Natural killer cell treated with Interleukin-12 subunit alpha and Interleukin-12 subunit beta and Interleukin-15 and Interleukin-18, amount 100 ng/mL, for 72 hours (primary cell): Measurements from ENCODE around the gene CCDC177. TPM values are rescaled to one million over a fixed set of nuclear protein-coding genes. Genes with fewer than 3 reads are reported as not detected.

Source experiments
- ATAC-seq, 2 donors: fragments of 150-1000 bp; cut with Tn5 transposase in 1 of 2; sonication (Bioruptor Pico), chemical (Tn5 transposase) in 1 of 2; 2 replicates each; pipeline ENCODE4 v1.10.0; 2021
- DNase-seq: peaks from one replicate; pipeline ENCODE4 v3.0.0; 2022; ENCODE audit warnings: low spot score
- H3K27ac Mint-ChIP-seq, 2 donors: 1 replicate in 1 of 2; 2 replicates in 1 of 2; pipeline ENCODE4 v1.8.0; 2022; ENCODE audit warnings: mixed read lengths in 2 of 2, mild to moderate bottlenecking in 1 of 2, moderate library complexity in 1 of 2
- H3K27me3 Mint-ChIP-seq, 2 donors: 1 replicate in 1 of 2; 2 replicates in 1 of 2; pipeline ENCODE4 v1.8.0; 2022; ENCODE audit warnings: mixed read lengths in 2 of 2
- H3K36me3 Mint-ChIP-seq: one replicate; pipeline ENCODE4 v1.8.0; 2022; ENCODE audit warnings: mixed read lengths
- H3K4me1 Mint-ChIP-seq, 2 donors: 1 replicate in 1 of 2; 2 replicates in 1 of 2; pipeline ENCODE4 v1.8.0; 2022; ENCODE audit warnings: low read depth in 2 of 2, mixed read lengths in 2 of 2, mild to moderate bottlenecking in 1 of 2
- H3K4me3 Mint-ChIP-seq: one replicate; pipeline ENCODE4 v1.8.0; 2022; ENCODE audit warnings: mixed read lengths
- H3K9me3 Mint-ChIP-seq: 2 replicates; pipeline ENCODE4 v1.8.0; 2022; ENCODE audit warnings: mixed read lengths
- total RNA-seq, 2 donors: library from RNA; stranded (reverse); gene quantifications; one replicate each; pipeline ENCODE4 v1.2.3, GENCODE V29; 2022

CCDC177 gene
- total RNA-seq, 2 donors from 2014 or later, result not detected

DNA sequence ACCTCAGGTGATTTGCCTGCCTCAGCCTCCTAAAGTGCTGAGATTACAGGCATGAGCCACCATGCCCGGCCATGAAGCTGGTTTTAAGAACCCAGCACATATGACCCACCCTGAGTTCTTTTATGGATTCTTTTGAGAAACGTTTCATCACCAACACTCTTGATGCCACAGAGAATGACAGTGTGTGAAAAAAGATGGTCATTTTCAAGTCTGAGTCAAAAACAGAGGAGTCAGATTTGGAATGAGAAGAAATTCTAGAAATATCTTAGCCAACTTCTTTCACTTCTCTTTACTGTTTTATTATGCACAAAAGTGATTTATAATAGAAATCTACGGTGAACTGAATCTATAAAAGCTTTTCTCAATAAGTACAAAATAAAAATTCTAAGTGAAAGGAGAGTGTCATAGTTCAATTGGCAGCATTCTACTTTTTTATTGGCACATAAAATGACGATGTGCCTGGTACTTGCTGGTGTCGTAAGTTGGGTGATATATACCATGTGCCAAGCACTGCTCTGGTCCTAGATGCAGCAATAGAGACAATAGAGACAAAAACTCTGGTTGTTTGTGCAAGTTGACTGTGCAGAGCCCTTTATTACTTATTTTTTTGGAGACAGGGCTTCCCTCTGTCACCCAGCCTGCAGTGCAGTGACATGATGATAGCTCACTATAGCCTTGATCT, 33.9 kb downstream of the CCDC177 start:
- Mint-ChIP-seq H3K27me3 (peaks cover 17 to 36% of the 10 kb centered on the region in 2 donors), H3K9me3 (no peaks in the 10 kb centered on the region), H3K4me3 (no peak overlapping the region), H3K36me3 (no peaks in the 10 kb centered on the region), H3K4me1 (peaks cover 9 to 16% of the 10 kb centered on the region in 2 donors), H3K27ac (no peak overlapping the region)
- ATAC-seq (no peak), DNase-seq (no peak)

DNA sequence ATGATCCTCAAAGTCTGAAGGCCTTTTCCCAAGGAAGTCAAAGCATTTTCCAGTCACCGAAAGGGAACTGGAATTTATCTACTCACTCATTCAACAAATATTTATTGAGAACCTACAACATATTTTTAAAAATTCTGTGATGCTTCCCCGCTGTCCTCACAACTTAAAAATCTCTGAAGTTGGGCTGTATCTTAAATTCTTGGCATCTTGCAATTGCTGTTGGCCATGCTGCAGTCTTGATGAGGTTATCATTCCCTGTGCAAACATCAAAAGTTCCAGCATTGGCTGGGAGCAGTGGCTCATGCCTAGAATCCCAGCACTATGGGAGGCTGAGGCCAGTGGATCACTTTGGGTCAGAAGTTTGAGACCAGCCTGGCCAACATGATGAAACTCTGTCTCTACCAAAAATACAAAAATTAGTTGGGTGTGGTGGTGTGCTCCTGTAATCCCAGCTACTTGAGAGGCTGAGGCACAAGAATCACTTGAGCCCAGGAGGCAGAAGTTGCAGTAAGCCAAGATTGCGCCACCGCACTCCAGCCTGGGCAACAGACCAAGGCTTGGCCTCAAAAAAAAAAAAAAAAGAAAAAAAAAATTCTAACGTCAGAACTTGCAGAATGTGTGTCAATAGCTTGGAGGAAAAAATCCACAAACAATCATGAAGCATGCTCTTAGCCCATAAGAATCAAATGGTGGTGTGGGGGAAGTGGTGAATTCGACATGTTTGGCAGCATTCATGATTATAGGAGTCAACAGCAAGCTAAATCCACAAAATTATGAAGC, 34.9 kb downstream of the CCDC177 start:
- H3K4me1 Mint-ChIP-seq, result peaks cover 9 to 16% of the 10 kb centered on the region in 2 donors
- H3K9me3 Mint-ChIP-seq, result no peaks in the 10 kb centered on the region
- DNase-seq (no peak), ATAC-seq (no peak)
- H3K27ac Mint-ChIP-seq, result no peak overlapping the region
- no peak overlapping the region for H3K4me3 Mint-ChIP-seq
- no peaks in the 10 kb centered on the region for H3K36me3 Mint-ChIP-seq
- peaks cover 24 to 43% of the 10 kb centered on the region in 2 donors for H3K27me3 Mint-ChIP-seq

DNA sequence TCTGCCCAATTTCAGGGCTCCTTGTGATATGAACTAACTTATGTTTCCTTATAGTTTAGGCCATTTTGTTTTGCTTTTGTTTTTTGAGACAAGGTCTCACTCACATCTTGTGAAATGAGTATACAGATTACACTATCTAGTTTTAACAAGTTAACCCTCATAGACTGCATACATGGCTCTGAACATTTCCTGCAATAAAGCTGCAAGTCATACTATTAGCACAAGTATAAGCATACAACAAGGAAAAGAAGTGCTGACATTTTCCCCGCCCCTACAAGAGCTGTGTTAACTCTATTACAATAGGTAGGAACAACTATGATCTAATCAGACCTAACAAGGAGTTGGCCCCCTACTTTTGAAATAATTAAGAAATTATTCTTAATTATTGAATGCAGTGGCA, 35.9 kb downstream of the CCDC177 start:
- DNase-seq (no peak), ATAC-seq (no peak)
- Mint-ChIP-seq H3K9me3 (no peaks in the 10 kb centered on the region), H3K4me1 (peaks cover 6 to 7% of the 10 kb centered on the region in 2 donors), H3K27ac (no peak overlapping the region), H3K4me3 (no peak overlapping the region), H3K36me3 (no peaks in the 10 kb centered on the region), H3K27me3 (peaks cover 19 to 39% of the 10 kb centered on the region in 2 donors)

DNA sequence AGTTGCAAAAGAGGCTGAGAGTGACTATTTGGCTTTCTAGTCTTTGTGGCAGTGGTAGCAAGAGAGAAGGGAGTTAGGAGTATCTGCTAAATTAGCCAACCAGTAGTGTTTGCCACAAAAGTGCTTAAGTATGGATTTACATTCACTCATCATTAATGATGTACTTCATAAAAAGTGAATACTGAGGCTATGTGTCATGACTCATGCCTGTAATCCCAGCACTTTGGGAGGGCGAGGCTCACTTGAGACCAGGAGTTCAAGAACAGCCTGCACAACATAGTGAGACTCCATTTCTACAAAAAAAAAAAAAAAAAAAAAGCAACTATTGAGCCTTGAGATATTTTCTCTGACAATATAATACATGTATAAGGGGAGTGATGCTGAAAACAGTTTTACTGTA, 36.8 kb downstream of the CCDC177 start:
- Mint-ChIP-seq H3K4me1 (no peaks in the 10 kb centered on the region), H3K4me3 (no peak overlapping the region), H3K9me3 (no peaks in the 10 kb centered on the region), H3K36me3 (no peaks in the 10 kb centered on the region), H3K27ac (no peak overlapping the region), H3K27me3 (peaks cover 20 to 39% of the 10 kb centered on the region in 2 donors)
- no peak for DNase-seq
- no peak for ATAC-seq

DNA sequence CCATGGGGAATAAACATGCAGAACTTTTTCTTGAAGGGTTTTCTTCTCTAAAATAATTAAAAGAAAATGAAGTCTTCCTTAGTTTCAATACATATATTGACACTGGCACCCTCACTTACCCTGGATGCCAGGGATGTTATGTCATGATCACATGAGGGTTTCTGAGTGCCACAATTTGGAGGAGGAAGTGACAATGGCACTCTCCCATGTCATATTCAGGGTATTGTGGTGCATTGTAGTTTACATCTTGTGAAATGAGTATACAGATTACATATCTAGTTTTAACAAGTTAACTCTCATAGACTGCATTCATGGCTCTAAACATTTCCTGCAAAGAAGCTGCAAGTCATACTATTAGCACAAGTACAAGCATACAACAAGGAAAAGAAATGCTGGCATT, 37.7 kb downstream of the CCDC177 start:
- Mint-ChIP-seq H3K27me3 (peaks cover 21 to 33% of the 10 kb centered on the region in 2 donors), H3K27ac (no peak overlapping the region), H3K4me3 (no peak overlapping the region), H3K9me3 (no peaks in the 10 kb centered on the region), H3K36me3 (no peaks in the 10 kb centered on the region), H3K4me1 (no peaks in the 10 kb centered on the region)
- DNase-seq (no peak), ATAC-seq (no peak)

DNA sequence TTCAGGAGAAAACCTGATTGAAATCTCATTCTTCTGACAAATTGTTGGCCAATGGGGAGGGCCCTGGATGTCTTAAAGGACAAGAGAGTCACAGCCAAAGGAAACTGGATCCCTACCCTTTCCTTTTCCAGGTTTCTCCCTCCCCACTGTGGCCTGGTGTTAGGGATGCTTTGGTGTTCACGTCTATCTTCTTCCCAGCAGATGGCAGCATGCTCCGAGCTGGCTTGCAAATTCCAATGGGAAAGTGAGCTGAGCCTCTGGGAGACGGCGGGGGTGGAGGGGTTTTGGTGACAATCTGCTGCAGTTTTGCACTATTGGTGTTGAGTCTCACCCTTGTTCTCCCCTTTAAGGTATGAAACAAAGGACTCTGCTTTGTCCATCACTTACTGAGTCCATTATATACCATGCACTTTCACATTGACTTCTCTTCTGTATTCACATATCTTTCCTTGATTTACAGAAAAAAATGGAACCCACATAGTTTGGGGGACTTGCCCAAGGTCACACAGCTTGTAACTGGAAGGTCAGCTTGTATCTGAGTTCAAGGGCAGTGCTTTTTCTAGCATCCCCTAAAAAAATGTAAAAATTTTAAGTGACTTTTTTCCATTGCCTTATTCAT, 39.3 kb downstream of the CCDC177 start:
- H3K36me3 Mint-ChIP-seq, result no peaks in the 10 kb centered on the region
- H3K9me3 Mint-ChIP-seq, result no peaks in the 10 kb centered on the region
- ATAC-seq, result no peak
- H3K4me3 Mint-ChIP-seq, result no peak overlapping the region
- no peak for DNase-seq
- H3K27me3 Mint-ChIP-seq, result peaks cover 20 to 30% of the 10 kb centered on the region in 2 donors
- no peaks in the 10 kb centered on the region for H3K4me1 Mint-ChIP-seq
- no peak overlapping the region for H3K27ac Mint-ChIP-seq

DNA sequence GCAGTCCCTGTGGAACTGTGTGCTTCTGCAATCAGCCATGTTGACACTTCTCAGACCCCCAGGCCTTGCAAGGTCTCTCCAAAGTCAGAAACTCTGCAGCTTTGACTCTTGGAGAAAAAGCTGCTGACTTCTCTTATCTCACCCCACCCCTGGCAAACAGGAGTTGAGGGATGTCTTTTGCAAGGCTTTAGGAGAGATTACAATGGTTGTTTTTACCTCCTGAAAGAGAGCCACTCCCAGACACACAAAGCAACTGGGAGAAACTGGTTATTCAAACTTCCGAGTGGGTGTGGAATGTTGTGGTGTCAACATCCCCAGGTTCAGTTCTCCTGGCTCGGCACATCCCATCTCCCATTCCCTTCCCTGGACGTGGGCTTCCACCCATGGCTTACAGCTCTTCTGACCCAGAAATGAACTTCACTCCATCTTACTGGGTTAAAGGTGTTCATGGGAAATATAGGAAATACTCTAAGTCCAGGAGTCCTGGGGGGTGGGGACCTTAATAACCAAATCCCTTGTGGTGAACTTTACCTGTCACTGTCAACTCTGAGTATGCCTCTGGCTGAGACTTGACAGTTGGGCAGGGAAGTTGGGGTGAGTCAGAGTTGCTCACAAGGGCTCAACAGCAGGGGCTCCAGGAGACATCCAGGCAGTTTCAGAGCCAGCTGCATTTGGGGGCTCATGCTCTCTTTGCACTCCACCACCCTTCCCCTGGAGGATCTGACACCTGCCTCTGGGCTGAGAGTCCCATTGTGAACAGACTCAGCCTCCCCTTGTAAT, 41.9 kb downstream of the CCDC177 start:
- Mint-ChIP-seq H3K36me3 (no peaks in the 10 kb centered on the region), H3K27me3 (peaks cover 15 to 29% of the 10 kb centered on the region in 2 donors), H3K4me1 (no peaks in the 10 kb centered on the region), H3K27ac (no peak overlapping the region), H3K4me3 (no peak overlapping the region), H3K9me3 (no peaks in the 10 kb centered on the region)
- no peak for DNase-seq
- no peak for ATAC-seq

DNA sequence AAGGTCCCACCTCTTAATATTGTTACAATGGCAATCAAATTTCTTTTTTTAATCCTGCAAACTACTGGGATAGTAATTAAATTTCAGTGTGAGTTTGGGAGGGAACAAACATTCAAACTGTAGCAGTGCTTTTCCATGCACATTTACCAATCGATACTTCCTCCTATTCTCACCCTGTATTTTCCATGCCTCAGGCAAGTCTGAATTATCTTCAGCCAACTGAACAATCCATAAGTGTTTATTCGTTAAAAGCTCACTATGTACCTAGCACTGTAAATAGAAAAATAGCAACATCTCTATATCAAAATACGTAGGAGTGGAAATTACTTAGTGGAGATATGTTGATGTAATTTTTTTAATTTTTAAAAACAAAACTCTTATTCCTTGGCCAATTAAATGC, 43.5 kb downstream of the CCDC177 start:
- no peak for ATAC-seq
- no peaks in the 10 kb centered on the region for H3K36me3 Mint-ChIP-seq
- no peak for DNase-seq
- no peak overlapping the region for H3K27ac Mint-ChIP-seq
- H3K4me3 Mint-ChIP-seq, result no peak overlapping the region
- H3K9me3 Mint-ChIP-seq, result no peaks in the 10 kb centered on the region
- no peaks in the 10 kb centered on the region for H3K4me1 Mint-ChIP-seq
- H3K27me3 Mint-ChIP-seq, result peaks cover 15% of the 10 kb centered on the region in 2 donors

DNA sequence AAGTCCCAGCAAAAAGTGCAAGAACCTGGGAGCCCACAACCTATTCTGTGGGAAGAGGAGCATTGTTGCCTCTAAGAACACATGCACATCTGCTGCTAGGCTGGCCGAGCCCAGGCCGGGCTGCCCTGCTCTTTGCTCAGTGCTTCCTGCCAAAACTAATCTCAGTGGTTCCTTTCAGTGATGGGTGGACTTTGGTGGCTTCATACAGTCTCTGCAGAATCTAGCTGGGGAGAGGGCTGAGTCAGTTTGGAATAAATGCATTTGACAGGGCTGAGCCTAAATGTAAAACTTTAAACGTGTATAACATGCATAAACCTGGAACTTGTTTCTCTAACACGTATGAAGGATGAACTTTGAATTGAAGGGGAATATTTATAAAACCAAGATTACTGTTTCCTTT, 44.6 kb downstream of the CCDC177 start:
- Mint-ChIP-seq H3K4me3 (no peak overlapping the region), H3K4me1 (no peaks in the 10 kb centered on the region), H3K9me3 (no peaks in the 10 kb centered on the region), H3K36me3 (no peaks in the 10 kb centered on the region), H3K27ac (no peak overlapping the region), H3K27me3 (peaks cover 5 to 11% of the 10 kb centered on the region in 2 donors)
- ATAC-seq, result no peak
- DNase-seq, result no peak

DNA sequence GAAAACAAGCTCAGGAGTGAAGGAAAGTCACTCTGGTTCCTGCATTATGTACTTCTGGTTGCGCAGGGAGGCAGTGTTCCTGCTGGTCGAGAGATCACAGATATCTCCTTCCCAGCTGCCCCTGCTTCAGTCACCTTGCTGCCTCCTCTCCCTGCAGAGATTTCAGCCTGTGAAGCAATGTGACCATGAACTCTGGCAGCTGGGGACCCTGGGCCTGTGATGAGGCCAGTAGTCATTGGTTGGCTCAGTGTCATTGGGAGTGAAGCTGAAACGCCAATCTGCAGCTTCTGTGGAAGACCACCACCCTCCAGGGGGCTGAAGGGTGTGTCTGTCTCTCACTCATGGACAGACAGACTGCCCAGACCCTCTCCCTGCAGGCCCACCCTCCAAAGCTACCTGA, 45.1 kb downstream of the CCDC177 start:
- Mint-ChIP-seq H3K9me3 (no peaks in the 10 kb centered on the region), H3K27ac (no peak overlapping the region), H3K27me3 (peaks cover 5 to 7% of the 10 kb centered on the region in 2 donors), H3K4me1 (no peaks in the 10 kb centered on the region), H3K4me3 (no peak overlapping the region), H3K36me3 (no peaks in the 10 kb centered on the region)
- ATAC-seq (no peak), DNase-seq (no peak)

DNA sequence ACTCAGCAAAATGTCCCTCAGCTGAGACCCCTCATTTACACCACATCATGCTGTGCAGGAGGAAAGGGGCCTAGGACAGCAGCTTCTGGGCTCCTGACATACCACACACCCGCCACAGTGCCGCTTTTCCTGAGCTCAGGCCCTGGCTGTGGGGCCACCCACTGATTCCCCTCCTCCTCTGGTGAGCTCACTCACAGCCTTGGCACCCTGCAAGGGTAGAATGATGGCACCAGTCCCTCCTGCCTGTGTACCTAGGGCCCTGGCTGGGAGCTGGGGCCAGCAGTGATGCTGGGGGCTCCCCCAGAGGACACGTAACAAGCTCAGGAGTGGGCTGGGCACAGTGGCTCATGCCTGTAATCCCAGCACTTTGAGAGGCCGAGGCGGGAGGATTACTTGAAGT, 45.7 kb downstream of the CCDC177 start:
- H3K27ac Mint-ChIP-seq, result no peak overlapping the region
- H3K36me3 Mint-ChIP-seq, result no peaks in the 10 kb centered on the region
- peaks cover 6 to 7% of the 10 kb centered on the region in 2 donors for H3K27me3 Mint-ChIP-seq
- no peak overlapping the region for H3K4me3 Mint-ChIP-seq
- no peak for ATAC-seq
- no peak for DNase-seq
- H3K9me3 Mint-ChIP-seq, result no peaks in the 10 kb centered on the region
- no peaks in the 10 kb centered on the region for H3K4me1 Mint-ChIP-seq

DNA sequence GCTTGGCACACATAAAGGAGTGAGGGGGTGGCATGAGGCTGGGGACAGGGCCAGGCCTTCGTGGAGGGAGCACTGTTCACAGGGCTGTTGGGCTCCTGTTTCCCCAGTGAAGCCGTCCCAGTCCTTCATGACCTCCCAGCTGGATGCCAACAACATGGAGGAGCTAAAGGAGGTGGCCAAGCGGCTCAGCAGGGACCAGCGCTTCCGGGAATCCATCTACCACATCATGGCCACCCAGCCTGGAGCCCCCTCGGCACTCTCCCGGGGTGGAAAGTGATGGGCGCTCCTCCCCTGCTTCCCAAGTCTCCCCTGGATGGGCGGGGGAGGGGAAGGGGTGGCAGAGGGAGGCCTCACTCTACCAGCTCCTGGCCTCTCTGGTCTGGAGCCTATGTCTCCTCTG, 46.5 kb downstream of the CCDC177 start:
- H3K36me3 Mint-ChIP-seq, result no peaks in the 10 kb centered on the region
- H3K27ac Mint-ChIP-seq, result no peak overlapping the region
- H3K4me3 Mint-ChIP-seq, result no peak overlapping the region
- H3K27me3 Mint-ChIP-seq, result peaks cover 4 to 6% of the 10 kb centered on the region in 2 donors
- H3K4me1 Mint-ChIP-seq, result no peaks in the 10 kb centered on the region
- H3K9me3 Mint-ChIP-seq, result no peaks in the 10 kb centered on the region
- no peak for DNase-seq
- no peak for ATAC-seq

DNA sequence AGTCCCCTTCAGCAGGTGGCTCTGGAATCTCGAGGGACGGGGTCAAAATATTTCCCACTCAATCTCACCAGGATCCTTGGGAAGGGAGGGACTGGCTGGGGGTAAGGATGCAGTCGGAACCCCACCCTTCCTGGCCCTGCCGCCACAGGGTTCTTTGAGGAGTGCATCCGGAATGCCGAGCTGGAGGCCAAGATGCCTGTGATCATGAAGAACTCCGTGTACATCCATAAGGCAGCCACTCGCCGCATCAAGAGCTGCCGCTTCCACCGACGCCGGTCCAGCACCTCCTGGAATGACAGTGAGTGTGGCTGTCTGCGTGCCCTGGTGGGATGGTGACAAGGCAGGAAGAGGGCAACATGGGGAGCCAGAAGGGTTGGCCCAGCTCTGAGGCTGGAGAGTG, 47.0 kb downstream of the CCDC177 start:
- ATAC-seq (no peak), DNase-seq (no peak)
- Mint-ChIP-seq H3K27ac (no peak overlapping the region), H3K4me3 (no peak overlapping the region), H3K36me3 (no peaks in the 10 kb centered on the region), H3K27me3 (peaks cover 3 to 6% of the 10 kb centered on the region in 2 donors), H3K9me3 (no peaks in the 10 kb centered on the region), H3K4me1 (no peaks in the 10 kb centered on the region)
